Spleen (tissue), 11 donors: ENCODE measurements around the gene MRPL18. TPM values are rescaled to one million over a fixed set of nuclear protein-coding genes. Genes with fewer than 3 reads are reported as not detected.

Experiments
- DNase-seq: peaks from one replicate; pipeline ENCODE4 v3.0.0-alpha.2; 2020
- H3K27ac ChIP-seq, 8 donors: fragments of 200-600 bp; sonication (generic) in 7 of 8; 1 replicate in 4 of 8; 2 replicates in 4 of 8; pipeline versions ENCODE4 v1.5.0 to v1.8.0; 2016 to 2021; ENCODE audit warnings: inconsistent platforms in 4 of 8, mild to moderate bottlenecking in 4 of 8, moderate library complexity in 1 of 8
- H3K27me3 ChIP-seq, 7 donors: fragments of 200-600 bp; sonication (generic) in 6 of 7; replicated peaks in 1 of 7; 1 replicate in 4 of 7; 2 replicates in 3 of 7; pipeline versions ENCODE4 v1.5.0 to v1.8.0; 2016 to 2021; ENCODE audit warnings: inconsistent platforms in 3 of 7, mild to moderate bottlenecking in 1 of 7
- H3K36me3 ChIP-seq, 6 donors: fragments of 200-600 bp; sonication (generic) in 5 of 6; 1 replicate in 4 of 6; 2 replicates in 2 of 6; pipeline versions ENCODE4 v1.5.0 to v1.8.0; 2016 to 2021; ENCODE audit warnings: inconsistent platforms in 2 of 6
- H3K4me1 ChIP-seq, 6 donors: fragments of 200-600 bp; sonication (generic) in 5 of 6; 1 replicate in 3 of 6; 2 replicates in 3 of 6; pipeline versions ENCODE4 v1.5.0 to v1.8.0; 2016 to 2021; ENCODE audit warnings: inconsistent platforms in 3 of 6
- H3K4me3 ChIP-seq, 8 donors: fragments of 200-600 bp; sonication (generic) in 7 of 8; 1 replicate in 4 of 8; 2 replicates in 4 of 8; pipeline versions ENCODE4 v1.5.0 to v1.8.0; 2016 to 2021; ENCODE audit warnings: inconsistent platforms in 4 of 8, mild to moderate bottlenecking in 4 of 8, moderate library complexity in 2 of 8
- H3K9me3 ChIP-seq, 8 donors: fragments of 200-600 bp; sonication (generic) in 7 of 8; 1 replicate in 4 of 8; 2 replicates in 4 of 8; pipeline versions ENCODE4 v1.5.0 to v1.8.0; 2016 to 2021; ENCODE audit warnings: inconsistent platforms in 4 of 8
- POLR2A ChIP-seq, 3 donors: fragments of 450-650 bp; IDR thresholded peaks; one replicate each; pipeline ENCODE4 v1.5.1; 2017; ENCODE audit warnings: antibody characterized with exemption in 3 of 3, mild to moderate bottlenecking in 1 of 3
- POLR2AphosphoS5 ChIP-seq, 3 donors: sonication (generic); formaldehyde crosslinking; IDR thresholded peaks; one replicate each; pipeline ENCODE4 v1.5.1; 2017; ENCODE audit warnings: antibody characterized with exemption in 3 of 3
- whole genome bisulfite sequencing, 5 donors: extraction: QIAGEN DNeasy Blood & Tissue Kit in 3 of 5; methylation state at CpG; one replicate each; pipeline versions ENCODE4 v1.1.5 to v1.1.7; 2013 to 2018; 5-methylcytosine and 5-hydroxymethylcytosine counted together
- intact Hi-C: fragments of 100-400 bp; cut with DNase I; formaldehyde crosslinking; loops from one replicate; pipeline ENCODE4 v1.15.0; 2023; ENCODE audit warnings: low total_unique reads
- polyA plus RNA-seq, 3 donors: library from polyadenylated mRNA; stranded (reverse); fragments of 200-250 nt; gene quantifications; one replicate each; pipeline ENCODE4 v1.2.1, GENCODE V29; 2013
- total RNA-seq, 7 donors: library from RNA; depleted of rRNA in 3 of 7; stranded (reverse); fragments of >200 nt in 3 of 7; fragmentation: NEBNext Ultra II Directional in 4 of 7; extraction: Animal tissue kit (Norgen Biotek cat#: 25700) in 4 of 7; gene quantifications; one replicate each; pipeline versions ENCODE4 v1.1.0 to v1.2.1, GENCODE V29; 2016 to 2021
- TF ChIP-seq, protein P1 (sequence below), 11 experiments: fragments of 200-600 bp in 7 of 11; fragments of 450-650 bp in 4 of 11; sonication (generic) in 4 of 11; IDR thresholded peaks in 8 of 11; conservative IDR thresholded peaks in 3 of 11; 1 replicate in 7 of 11; 2 replicates in 4 of 11; pipeline versions ENCODE4 v1.4.0 to v1.8.0; 2016 to 2021; ENCODE audit warnings: antibody characterized with exemption in 11 of 11, inconsistent platforms in 4 of 11, mild to moderate bottlenecking in 1 of 11
- donor health status: healthy with polysubstance abuse.
- donor health status: DM: no; HTN: no; CAD: no; lungs with moderate emphysema.
- donor health status: DM: no; HTN: no; CAD: no.
- donor health status: Bipolar disorder and iron deficiency.
- donor health status: healthy.
- donor health status: DM: no; HTN: no; CAD: no.
- donor health status: DM: yes; HTN: yes; CAD: no.

Gene MRPL18
- total and polyA plus RNA-seq, 10 donors, result 29.6 to 76.7 (median 44.6) TPM

DNA sequence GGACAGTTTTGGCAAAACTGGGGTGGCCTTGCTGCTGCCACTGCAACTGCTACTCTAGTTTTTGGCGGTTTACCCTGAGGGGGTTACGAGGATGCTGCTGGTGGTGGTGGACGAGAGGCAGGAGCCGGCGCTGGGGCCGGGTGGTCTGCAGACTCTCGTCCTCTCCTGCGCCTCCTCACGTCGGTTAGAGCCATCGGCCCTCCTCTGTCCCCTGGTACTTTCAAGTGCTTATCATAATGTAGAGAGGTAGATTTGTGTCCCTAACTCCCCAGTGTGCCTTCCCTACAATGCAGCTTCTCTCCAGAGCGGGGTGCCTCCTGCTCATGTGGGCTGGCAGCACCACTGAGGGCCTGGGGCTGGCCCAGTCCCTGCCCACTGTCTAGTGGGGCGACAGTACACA lies 35.7 kb downstream of the MRPL18 start:
- no peak for TF ChIP-seq POLR2A (IDR thresholded peaks at IDR 0.05)
- TF ChIP-seq POLR2AphosphoS5 (IDR thresholded peaks at IDR 0.05), result no peak
- TF ChIP-seq, protein P1, sequence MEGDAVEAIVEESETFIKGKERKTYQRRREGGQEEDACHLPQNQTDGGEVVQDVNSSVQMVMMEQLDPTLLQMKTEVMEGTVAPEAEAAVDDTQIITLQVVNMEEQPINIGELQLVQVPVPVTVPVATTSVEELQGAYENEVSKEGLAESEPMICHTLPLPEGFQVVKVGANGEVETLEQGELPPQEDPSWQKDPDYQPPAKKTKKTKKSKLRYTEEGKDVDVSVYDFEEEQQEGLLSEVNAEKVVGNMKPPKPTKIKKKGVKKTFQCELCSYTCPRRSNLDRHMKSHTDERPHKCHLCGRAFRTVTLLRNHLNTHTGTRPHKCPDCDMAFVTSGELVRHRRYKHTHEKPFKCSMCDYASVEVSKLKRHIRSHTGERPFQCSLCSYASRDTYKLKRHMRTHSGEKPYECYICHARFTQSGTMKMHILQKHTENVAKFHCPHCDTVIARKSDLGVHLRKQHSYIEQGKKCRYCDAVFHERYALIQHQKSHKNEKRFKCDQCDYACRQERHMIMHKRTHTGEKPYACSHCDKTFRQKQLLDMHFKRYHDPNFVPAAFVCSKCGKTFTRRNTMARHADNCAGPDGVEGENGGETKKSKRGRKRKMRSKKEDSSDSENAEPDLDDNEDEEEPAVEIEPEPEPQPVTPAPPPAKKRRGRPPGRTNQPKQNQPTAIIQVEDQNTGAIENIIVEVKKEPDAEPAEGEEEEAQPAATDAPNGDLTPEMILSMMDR (IDR thresholded peaks at IDR 0.05 in 8 of 11, conservative IDR thresholded peaks at IDR 0.05 in 3 of 11), result no peak
- intact Hi-C loops, result no loop called here
- Histone ChIP-seq H3K27ac (no peak overlapping the region), H3K36me3 (no peaks in the 10 kb centered on the region), H3K9me3 (no peaks in the 10 kb centered on the region), H3K4me3 (no peak overlapping the region), H3K27me3 (peaks cover 0 to 4% (median 0%) of the 10 kb centered on the region in 7 donors), H3K4me1 (peaks cover 0 to 16% (median 9%) of the 10 kb centered on the region in 6 donors)
- DNase-seq, result no peak
- WGBS, 5 donors, result 91 to 96% (median 95%) methylated on average over 13 of the region's 13 CpGs

DNA sequence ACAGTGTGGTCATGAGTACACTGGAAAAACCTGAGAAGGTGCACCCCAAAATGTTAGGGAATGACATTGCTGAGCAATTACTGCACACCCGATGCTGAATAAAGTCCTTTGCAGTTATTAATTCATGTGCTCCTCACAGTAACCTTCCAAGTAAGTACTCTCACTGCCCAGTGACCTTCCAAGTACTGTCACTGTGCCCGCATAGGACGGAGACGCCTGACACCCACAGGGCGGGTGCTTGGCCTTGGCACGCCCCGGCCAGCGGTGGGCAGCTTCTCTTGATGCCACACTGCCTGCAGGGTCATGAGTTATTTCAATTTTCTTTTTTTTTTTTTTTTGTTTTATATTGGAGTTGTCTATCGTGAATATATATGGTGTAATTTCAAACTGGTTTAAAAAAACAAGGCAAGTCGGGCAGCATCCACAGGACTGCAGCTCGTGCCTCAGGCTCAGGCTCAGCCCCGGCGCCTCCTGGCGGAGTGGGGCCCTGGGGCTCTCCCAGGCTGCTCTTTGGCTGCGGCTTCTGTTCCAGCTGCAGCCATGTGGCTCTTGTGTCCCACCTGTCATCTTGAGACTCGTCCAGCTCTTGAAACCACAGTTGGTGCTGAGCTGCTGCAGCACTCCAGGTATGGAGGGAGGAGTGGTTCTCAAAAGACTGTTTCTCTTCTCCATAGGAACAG lies 36.8 kb downstream of the MRPL18 start:
- Histone ChIP-seq H3K27ac (no peak overlapping the region), H3K36me3 (no peaks in the 10 kb centered on the region), H3K4me3 (no peak overlapping the region), H3K4me1 (peaks cover 0 to 12% (median 7%) of the 10 kb centered on the region in 6 donors), H3K27me3 (peaks cover 0 to under 1% (median 0%) of the 10 kb centered on the region in 7 donors), H3K9me3 (no peaks in the 10 kb centered on the region)
- WGBS, 5 donors, result 89 to 92% (median 91%) methylated on average over 16 of the region's 16 CpGs
- TF ChIP-seq POLR2A (IDR thresholded peaks at IDR 0.05), result no peak
- TF ChIP-seq POLR2AphosphoS5 (IDR thresholded peaks at IDR 0.05), result no peak
- TF ChIP-seq, protein P1 (IDR thresholded peaks at IDR 0.05 in 8 of 11, conservative IDR thresholded peaks at IDR 0.05 in 3 of 11), result no peak
- no peak for DNase-seq
- intact Hi-C loops, result no loop called here

DNA sequence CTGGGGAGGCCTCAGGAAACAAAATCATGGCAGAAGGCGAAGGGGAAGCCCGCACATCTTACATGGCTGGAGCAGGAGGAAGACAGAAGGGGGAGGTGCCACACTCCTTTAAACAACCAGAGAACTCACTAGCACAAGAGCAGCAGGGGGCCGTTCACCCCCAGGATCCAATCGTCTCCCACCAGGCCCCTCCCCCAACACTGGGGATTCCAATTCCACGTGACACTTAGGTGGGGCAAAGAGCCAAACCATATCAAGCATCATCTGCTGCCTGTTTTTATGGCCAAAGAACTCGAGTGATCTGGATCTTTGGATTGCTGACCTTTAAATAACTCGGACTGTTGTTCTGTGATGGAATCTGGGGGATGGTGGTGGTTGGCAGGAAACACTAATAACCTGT lies 37.8 kb downstream of the MRPL18 start:
- Histone ChIP-seq H3K27me3 (no peaks in the 10 kb centered on the region), H3K4me1 (peaks cover 0 to 12% (median 7%) of the 10 kb centered on the region in 6 donors), H3K36me3 (no peaks in the 10 kb centered on the region), H3K4me3 (no peak overlapping the region), H3K27ac (no peak overlapping the region), H3K9me3 (no peaks in the 10 kb centered on the region)
- intact Hi-C loops, result no loop called here
- DNase-seq, result no peak
- TF ChIP-seq POLR2A (IDR thresholded peaks at IDR 0.05) (no peak), POLR2AphosphoS5 (IDR thresholded peaks at IDR 0.05) (no peak)
- TF ChIP-seq, protein P1 (IDR thresholded peaks at IDR 0.05 in 8 of 11, conservative IDR thresholded peaks at IDR 0.05 in 3 of 11), result no peak
- 56 to 81% (median 64%) methylated on average over 7 of the region's 7 CpGs for WGBS, 5 donors

- 7 to 28% (median 22%) methylated on average over 4 of the region's 4 CpGs for WGBS, 5 donors
- intact Hi-C loops, result no loop called here
- no peak overlapping the region for H3K27ac ChIP-seq
- H3K4me1 ChIP-seq, result peaks cover 0 to 12% (median 7%) of the 10 kb centered on the region in 6 donors
- H3K27me3 ChIP-seq, result no peaks in the 10 kb centered on the region
- TF ChIP-seq, protein P1 (IDR thresholded peaks at IDR 0.05 in 8 of 11, conservative IDR thresholded peaks at IDR 0.05 in 3 of 11), result no peak
- no peak for TF ChIP-seq POLR2A (IDR thresholded peaks at IDR 0.05)
- TF ChIP-seq POLR2AphosphoS5 (IDR thresholded peaks at IDR 0.05), result no peak
- no peaks in the 10 kb centered on the region for H3K9me3 ChIP-seq
- no peaks in the 10 kb centered on the region for H3K36me3 ChIP-seq
- no peak overlapping the region for H3K4me3 ChIP-seq
- no peak for DNase-seq
Observed at GRCh38 chr6:159829526-159829925, 39.3 kb downstream of the MRPL18 start.
